Activated CD8-positive, alpha-beta memory T cell treated with anti-CD3 and anti-CD28 coated beads for 48 hours (primary cell): ENCODE data around the gene MMEL1.

ENCODE experiments used
- DNase-seq, 3 experiments: peaks; one replicate each; pipeline ENCODE4 v3.0.0-alpha.2; 2020; ENCODE audit warnings: low read depth in 2 of 3, low spot score in 2 of 3

The MMEL1 gene

DNA sequence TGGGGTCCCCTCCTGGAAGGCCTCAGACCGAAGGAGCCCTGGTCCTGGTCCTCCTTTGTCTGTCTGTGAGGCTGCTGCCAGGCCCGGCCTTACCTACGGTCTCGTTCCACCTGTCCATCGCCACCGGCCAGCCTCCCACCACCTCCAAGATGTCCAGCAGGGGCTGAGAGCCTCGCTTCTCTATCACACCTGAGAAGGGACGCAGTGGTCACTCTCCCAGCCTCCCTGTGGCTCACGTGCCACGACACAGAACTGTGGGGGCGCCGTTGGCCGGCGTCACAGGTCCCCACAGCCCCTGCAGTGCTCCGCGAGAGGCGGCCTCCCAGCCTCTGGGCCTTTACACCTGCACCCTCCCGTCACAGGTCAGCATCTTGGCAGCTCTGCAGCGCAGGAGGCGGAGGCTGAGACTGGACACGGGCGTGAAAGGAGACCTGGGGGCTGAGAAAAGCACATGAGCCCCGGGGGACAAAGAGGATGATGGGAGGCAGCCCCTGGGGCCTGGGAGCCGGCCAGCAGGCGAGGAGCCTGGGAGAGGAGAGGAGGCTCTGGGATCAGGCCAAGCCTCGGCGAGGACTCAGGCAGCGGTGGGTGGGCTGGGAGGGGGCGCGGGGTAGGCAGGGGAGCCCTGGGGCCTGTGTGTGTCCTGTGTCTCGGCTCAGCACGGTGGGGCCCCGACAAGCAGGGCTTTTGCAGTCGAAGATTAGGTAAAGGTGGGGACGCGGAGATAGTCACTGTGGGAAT is 25.8 kb downstream of the MMEL1 start:
- no peak for DNase-seq

DNA sequence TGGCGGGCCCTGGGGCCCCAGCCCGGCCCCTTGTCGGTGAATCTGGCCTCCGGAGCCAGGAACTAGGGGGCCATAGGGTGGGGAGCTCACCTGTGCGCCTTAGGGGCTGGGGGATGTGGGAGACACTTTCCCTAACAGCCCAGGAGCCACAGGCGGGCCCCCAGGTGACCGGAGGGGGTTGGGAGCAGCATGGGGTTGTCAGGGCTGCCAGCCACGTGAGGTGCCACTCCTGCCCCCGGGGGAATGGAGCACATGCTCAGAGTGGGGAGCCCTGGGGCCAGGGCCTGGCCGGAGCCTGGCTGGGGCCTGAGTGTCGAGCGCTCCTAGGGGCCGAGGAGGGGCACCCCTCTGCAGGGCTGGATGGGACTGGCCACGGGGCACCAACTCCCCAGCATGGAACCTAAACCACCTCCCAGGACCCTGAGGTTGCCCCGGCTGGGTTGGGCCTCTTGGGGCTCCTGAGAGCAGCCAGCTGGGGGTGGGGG is 26.4 kb downstream of the MMEL1 start:
- no peak for DNase-seq

DNA sequence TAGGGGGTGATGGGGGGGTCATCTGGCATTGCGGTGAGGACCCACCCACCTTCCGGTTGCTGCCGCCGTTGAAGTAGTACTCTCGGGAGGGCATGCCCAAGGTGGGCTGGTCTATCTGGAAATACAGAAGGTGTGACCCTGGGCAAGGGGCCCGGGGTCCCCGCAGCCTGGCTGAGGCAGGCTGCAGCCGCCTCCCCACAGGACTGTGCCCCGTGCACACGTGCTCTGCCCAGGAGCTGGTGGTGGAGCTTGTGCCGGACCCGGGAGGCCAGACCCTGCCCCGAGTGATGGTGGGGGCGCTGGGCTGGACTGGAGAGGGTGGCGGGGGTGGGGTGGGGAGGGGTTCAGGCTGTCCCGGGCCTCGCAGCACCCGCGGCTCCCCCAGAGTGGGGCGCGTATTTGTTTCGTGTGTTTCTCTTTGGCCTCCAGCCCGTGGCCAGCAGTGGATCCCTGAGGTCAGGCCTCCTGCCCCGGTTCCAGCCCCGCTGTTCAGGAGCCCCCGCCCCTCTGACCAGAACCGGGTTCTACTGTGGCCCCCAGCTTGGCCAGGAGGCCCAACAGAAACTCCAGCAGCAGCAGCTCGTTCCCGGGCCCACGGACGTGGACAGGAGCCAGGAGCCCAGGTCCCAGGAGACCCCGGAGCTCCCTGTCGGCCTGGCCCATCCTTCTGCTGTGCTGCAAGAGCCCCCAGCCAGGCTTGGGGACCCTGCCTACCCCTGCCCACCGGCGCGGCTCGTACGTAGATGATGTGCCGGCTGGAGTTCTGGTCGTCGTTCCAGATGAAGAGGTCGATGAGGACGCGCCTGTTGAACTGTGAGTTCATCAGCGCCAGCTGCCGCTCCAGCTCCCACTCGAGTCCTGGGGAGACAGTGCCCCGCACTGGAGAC is 27.1 kb downstream of the MMEL1 start:
- DNase-seq: no peak

DNA sequence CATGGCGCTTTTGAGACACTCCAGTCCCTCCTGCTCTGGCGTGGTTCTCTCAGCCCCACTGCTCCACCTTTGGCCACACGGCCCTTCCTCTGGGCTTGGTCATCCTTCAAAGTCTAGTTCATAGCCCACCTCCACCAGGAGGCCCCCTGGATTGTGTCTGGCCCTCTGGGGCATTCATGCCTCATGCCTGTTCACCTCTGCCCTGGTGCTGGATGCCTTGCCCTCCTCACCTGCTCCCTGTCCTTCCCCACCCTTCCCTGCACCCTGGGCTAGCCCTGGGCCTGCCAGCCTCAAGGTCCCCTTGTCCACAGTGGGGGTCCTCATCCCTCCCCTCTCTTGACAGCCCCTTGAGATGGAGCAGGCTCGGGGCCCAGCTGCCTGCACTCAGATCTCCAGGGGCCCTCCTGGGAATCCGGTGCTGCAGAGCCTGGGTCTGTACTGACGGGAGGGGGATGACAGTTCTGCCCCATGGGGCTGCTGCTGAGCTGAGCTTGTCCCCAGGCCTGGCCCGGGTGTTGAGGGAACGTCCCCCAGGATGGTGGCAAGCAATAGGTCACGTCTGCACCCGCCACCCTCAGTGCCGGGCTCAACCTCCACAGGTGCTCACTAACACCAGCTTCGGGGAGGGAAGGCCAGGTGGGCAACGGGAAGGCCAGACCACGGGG is 27.8 kb downstream of the MMEL1 start:
- no peak for DNase-seq

DNA sequence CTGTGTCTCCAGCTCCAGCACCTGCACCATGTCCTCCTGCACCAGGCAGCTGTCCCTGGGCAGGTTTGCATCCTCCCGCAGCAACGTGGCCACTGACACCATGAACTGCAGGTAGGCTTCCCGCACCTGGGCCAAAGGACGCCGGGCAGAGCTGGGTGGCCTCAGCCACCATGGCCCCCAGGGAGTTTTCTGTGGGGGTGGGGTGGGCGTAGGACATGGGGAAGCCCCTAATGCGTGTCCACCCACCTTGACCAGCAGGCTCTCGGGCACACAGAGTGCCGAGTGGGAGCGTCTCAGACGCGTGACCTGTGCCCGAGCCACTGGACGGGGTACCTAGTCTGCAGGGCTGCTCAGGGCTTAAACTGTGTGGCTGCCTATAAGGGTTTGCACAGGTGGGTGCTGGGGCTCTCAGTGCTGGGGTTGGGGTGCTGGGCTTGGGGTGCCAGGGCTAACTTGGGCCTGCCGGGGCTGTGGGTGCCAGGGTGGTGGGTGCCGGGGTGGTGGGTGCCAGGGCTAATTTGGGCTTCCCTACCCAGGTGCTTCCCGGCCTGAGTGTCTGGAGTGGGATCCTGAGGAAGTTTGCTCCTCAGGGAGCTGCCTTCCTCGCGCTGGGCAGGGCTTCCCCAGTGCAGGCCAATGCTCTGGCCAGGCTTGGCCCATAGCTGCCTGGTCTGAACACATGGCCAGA is 28.5 kb downstream of the MMEL1 start:
- DNase-seq: no peak

DNA sequence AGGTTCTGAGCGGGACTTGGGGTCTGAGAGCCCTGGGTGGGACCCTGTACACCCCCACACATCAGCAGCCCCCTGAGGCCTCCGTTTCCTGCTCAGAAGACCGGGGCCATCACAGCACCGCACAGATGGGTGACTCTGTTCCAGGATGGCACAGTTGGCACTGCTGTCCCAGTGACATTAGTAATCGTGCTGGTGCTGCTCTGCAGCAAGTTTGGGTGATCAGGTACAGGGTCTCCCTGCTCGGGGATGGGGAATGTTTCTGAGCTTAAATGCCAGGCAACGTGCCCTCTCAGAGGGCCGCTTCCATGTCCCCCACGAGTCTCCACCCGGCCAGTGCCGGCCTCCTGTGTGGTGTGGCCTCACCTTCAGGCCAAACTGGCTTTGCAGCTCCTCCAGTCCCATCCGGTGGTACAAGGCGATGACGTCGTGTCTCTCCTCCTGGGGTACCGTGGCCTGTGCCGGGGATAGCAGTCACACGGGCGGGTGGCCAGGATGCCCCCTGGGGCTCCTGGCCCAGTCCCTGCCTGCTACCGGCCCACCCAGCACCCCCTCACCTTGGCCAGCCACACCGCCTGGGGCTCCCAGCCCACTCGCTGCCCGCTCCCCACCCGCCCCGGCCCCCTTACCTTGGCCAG is 29.2 kb downstream of the MMEL1 start:
- no peak for DNase-seq

DNA sequence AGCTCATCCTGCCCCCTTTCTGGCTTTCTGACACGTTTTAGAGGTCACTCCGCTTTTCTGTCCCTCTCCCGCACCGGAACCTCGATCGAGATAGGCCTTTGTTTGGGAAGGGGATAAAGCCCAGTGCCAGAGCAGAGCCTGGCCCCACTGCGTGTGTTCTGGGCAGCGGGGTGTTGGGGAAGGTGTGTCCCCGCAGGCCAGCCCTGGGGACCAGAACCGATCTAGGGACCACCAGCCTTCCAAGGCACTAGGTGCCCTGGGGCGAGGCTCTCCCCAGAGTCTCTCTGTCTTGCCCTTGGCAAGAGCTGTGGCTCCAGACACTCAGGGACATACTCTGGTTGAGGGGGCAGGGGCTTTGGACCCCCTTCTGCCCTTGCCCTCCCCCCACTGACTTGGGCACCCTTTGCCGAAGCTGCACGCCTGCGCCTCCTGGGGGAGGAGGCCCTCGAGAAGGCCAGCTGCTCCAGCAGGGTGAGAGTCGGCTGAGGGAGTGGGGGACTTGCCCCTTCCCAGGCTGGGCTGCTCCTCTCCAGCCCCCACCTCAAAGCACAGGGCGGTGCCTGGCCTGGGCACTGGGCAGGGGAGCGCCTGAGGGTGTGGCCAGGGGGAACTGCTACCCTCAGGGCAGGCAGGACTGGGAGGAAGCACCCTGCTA is 29.8 kb downstream of the MMEL1 start:
- no peak for DNase-seq

DNA sequence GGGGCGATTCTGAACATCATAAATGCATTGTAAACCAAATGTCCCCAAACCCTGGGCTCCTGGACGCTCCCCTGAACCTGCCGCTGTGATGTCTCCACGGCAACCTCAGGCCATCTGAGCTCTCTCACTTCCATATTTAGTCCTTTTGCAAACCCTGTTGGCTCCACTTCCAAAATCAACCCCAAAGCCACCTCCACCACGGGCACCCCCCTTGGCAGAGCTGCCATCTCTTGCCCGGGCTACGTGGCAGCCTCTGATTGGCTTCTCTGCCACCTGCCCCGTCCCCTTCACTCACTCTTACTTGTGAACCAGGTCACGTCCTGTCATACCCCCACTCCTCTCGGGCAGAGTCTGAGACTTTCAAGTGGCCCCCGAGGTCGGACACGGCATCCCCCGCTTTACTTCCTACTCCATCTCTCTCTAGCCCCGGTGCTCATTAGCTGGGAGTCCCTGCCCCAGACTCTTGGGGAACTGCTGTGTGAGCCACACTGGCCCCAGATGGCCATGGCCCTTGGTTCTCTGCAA is 30.4 kb downstream of the MMEL1 start:
- no peak for DNase-seq

DNA sequence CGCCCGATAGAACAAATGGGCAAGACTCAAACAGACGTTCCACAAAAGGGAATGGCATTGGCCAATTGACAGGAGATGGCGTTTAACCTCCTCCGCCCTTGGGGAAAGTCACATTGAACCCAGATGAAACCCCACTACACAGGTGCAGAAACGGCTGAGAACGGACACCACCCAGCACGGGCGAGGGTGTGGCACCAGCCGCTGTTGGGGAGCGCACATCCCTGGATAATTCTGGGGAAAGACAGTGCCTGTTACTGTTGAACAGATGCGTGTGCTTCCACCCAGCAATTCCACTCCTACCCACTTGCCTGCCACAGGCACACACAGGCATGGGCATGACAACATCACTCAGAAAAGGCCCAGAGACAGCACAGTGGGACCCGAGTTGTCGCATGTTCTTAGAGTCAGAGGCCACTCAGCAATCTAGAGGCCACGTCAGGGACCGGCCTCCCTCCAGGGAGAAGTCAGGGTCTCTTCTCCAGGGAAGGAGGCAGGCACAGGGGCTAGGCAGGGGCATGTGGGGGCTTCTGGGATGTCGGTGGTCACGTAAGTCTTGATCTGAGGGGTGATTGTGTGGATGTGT is 31.0 kb downstream of the MMEL1 start:
- no peak for DNase-seq

DNA sequence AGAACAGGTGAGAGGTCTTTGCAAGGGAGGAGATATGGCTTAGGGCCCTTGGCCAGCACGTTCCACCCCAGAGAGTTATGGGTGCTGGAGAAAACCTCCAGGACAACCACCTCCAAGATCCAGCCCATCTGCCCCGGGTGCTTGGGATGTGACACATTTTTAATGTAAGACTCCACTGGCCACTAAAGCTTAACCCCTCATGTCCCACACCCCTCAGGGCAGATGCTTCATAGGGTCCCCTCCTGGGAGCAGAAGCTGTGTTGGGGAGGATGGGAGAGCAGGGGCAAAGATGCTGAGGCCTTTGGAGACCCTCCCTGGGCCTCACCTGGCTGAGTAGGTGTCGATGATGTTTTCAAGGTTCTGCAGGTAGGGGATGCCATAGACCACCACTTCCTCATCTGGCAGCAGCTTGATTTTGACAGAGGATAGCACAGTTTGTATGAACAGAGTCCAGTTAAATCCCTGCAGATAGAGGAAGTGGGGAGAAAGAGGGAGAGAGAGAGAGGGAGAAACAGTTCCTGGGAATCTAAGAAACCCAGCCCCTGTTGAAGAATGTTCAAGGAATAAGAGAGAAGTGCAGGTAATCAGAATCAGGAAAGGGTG is 34.4 kb downstream of the MMEL1 start:
- no peak for DNase-seq

DNA sequence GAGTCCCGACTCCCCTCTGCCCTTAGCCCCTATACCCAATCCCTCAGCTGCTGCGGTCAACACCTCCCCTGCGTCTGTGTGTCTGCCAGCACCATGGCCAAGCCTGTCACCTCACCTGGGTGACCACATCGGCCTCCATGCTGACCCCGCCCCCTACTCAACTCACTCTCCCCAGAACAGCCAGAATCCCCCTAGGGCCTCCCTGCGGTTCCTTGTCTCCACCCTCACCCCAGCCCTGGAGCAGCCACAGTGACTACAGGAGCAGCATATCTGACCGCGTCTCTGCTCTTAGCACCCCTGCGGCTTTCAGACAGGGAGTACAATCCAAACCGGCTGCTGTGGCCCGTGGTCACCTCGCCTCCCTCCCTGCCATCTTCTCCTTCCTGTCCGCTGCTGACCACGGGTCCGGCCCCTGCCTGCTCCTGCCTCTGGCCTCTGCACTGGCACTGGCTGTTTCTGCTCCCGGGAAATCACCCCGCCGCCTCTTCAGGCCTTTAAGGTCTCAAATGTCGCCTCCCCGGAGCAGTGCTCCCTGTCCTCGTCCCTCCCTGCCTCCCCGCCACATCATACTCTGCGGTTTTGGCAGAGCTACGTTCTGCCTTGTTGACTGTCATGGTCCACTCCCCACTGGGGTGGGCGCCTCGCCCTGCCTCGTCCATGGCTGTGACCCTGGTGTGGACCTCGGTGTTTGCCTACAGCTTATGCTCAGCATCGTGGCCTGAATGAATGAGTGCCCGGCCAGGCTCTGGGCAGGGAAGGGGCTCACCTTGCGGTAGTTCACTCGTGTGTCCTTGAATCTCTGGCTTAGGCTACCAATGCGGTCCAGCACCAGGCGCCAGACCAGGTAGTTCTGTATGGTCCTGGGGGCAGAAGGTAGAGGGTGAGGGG is 35.1 kb downstream of the MMEL1 start:
- DNase-seq: no peak

DNA sequence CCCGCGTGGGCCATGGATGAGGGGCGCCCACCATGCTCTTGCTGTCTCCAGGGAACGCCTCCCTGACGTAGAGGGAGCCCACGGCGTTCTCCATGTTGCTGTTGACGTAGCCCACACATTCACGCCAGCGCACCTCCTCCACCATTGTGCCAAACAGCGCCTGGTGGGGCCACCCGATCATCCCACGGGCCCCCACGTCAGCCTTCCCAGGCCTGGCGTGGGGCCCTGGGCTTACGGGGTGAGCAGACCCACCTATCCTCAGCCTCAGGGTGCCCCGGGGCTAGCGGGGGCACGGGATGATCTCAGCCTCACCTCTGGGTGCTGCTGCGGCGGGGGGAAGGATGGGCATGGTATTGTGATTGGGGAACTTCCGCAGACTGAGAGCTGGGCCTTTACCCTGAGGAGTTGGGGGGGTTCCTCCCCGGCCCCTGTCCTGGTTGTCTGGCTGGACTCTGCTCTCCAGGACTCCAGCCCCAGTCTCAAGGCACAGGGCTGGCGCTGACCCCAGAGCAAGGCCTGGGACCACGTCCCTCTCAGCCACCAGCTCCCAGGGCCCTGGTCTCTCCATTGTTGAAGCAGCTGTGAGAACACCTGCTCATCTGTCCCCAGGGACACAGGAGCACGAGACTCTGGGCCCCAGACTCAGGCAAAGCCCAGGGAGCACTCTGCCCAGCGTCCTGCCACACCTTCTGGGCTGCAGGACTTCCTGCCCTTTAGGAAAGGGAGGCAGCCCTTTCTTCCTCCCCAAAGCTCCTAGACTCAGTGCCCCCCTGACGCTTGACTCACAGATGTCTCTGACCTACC is 36.1 kb downstream of the MMEL1 start:
- no peak for DNase-seq

DNA sequence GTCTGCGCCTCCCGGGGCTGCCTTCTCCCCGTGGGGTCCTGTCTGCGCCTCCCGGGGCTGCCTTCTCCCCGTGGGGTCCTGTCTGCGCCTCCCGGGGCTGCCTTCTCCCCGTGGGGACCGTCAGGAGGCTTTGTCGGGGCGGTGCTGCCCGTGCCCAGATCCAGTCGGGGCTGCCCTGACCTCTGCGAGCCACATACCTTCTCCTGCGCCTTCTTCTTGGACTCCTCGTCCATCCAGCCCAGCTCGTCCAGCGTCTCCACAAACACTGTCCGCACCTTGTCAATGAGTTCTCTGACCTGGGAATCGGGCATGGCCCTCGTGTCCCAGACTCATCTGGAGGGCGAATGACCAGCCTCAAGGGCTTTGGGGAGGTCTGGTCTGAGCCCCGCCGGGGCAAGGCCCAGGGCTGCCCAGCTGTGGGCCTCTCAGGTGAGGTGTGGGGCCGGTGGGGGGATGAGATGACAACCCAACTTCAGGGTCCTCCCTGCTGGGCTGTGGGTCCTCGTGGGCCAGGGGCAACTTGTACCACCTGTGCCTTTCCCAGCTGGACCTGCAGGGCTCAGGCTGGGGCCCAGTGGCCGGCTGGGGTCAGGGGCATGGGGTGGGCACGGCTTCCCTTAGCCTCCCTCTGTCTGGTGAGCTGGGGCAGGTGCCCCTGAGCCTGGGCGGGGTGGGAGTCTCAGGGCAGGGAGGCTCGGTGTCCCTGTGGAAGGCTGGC is 36.8 kb downstream of the MMEL1 start:
- DNase-seq: no peak

DNA sequence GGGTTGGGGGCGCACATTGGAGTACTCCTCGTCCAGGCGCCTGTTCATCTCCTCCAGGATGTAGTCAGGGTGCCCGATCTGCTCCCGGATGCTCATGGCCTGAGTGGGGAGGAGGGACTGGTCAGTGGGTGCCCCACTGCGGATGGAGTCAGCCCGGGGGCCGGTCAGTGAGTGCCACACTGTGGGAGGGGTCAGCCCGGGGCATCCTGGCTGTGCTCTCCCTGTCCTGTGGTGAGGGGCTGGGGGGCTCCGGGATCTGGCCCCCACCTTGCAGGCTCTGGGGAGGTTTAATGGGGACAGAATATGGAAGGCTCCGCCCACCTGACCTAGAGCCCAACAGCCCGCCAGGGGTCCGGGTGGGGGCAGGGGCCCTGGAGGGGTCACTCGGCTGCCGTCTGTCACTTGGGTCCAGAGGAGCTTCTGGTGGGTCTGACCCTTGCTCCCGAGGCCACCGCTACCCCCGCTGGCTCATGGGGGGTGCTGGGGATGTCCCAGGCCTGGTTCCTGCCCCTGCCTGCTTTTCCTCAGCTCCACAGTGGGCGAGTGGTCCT is 37.5 kb downstream of the MMEL1 start:
- DNase-seq: no peak

DNA sequence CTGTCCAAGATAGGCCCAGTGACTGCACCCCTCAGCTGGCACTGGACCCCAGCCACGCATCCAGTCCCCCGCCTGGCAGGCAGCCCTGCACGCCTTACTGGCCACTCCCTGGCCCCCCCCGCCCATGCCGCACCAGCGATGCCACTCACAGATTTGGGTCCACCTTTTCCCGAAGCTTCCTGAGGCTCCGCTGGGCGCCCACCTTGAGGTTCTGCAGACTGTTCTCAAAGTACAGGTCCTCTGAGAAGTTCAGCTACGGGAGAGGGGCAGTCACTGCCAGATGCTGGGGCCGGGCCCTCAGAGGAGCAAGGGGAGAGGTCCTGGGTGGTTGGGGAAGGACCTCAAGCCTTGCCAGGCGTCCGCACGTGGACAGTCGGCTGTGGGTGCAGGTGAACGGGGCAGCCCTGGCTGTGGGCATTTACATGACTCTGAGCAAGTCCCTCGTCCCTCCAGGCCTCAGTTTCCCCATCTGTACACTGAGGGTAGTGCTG is 38.1 kb downstream of the MMEL1 start:
- DNase-seq: no peak

DNA sequence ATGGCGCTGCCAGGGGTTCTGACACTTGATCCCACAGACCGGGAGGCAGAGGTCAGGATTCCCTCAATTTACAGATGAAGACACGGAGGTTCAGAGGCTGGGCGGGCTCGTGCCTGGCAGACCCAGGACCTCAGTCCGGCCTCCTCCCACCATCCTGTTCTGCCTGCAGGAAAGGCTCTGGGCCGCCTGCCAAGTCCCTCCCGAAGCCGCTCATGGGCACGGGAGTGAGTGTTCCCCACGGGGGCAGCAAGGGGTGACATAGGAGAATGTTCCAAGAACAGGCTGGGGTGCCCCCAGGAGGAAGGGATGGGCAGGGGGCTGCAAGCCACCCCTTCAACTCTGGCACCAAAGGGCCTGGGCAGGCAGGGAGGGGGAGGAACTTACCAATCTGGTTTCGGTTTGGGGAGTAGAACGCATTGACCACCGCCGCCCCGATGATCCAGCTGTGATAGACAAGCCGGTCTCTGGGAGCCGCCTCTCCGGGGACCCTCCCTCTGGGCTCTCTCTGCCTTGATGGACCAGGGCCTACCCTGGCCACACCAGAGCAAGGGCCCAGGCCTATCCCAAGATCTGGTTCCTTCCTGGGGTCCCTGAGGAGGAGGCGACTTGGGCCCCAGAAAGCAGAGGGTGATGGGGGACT is 38.7 kb downstream of the MMEL1 start:
- DNase-seq: no peak
